ENCODE results near the gene STRN.
"Not testable (repeated sequence)": the region's sequence is repeated elsewhere in the genome, so short reads cannot be mapped to it uniquely, and the experiment has no call there.

Gene STRN

DNA sequence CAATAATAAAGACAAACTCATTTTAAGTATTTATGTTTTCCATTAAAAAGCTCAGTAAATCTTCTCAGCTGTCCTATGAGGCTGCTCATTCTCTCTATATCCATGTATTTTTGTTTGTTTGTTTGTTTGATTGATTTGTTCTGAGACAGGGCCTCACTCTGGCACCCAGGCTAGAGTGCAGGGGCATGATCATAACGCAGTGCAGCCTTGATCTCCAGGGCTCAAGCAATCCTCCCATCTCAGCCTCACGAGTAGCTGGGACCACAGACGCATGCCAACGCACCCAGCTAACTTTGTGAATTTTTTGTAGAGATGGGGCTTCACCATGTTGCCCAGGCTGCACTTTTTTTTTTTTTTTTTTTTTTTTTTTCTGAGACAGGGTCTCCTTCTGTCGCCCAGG, 5.6 kb downstream of the STRN start:
- TF ChIP-seq, protein P1, sequence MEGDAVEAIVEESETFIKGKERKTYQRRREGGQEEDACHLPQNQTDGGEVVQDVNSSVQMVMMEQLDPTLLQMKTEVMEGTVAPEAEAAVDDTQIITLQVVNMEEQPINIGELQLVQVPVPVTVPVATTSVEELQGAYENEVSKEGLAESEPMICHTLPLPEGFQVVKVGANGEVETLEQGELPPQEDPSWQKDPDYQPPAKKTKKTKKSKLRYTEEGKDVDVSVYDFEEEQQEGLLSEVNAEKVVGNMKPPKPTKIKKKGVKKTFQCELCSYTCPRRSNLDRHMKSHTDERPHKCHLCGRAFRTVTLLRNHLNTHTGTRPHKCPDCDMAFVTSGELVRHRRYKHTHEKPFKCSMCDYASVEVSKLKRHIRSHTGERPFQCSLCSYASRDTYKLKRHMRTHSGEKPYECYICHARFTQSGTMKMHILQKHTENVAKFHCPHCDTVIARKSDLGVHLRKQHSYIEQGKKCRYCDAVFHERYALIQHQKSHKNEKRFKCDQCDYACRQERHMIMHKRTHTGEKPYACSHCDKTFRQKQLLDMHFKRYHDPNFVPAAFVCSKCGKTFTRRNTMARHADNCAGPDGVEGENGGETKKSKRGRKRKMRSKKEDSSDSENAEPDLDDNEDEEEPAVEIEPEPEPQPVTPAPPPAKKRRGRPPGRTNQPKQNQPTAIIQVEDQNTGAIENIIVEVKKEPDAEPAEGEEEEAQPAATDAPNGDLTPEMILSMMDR (conservative IDR thresholded peaks at IDR 0.05): no peak
- H3K27ac ChIP-seq: no peak overlapping the region

DNA sequence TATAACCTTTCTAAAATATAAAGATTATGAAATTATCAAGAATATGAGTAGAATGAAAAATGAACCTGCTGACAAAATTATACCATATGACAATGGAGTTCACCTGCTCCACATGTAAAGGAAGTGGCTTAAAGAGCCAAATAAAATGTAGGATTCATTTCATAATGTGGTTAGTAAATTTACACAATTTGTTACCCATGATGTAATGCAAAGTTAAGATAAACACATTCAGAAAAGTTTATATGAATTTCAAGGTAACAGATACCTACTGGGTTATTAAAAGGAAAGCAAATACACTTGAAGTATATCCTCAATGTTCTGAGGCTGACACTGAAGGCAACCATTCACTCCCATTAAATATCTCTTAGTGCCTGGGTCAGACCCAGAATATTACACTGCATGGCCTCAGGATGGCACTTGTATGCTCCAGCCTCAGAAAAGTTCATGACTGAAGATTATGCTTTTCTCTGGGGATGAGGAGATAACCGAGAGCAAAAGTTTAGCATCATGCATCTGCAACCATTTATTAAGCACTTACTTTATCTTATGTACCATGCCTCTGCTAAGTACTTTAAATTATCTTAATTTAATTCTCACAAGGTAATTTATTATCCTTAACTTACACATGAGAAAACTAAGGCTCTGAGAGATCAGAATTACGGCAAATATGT, 6.2 kb downstream of the STRN start:
- no peak overlapping the region for H3K27ac ChIP-seq
- TF ChIP-seq, protein P1 (conservative IDR thresholded peaks at IDR 0.05): no peak

DNA sequence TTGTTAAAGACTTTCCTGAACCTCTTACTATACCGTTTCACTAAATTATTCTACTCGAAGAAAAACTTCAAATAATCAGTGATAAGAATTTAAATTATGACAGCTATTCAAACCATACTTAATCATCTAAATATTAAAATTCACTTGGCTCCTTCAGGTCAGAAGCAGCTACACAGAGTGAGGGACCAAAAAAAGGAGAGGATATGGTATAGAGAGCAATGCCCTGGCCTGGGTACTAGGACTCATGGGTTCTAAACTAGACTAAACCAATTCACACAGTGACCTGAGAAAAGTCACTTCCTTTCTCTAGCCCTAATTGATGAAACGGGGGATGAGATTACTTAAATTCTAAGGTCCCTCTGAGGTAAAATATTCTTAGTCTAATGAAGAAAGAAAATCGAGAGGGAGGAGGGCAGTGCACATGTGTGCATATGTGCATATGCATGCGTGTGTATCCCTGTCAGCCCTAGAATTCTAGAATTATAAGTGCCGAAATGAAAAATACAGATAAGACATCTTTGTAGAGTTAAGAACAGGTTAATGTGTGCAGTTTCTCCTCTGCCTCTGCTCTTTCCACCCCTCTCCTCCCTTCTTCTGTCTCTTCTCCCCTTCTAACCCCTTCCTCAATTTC, 11.2 kb downstream of the STRN start:
- no peak overlapping the region for H3K27ac ChIP-seq
- TF ChIP-seq, protein P1 (conservative IDR thresholded peaks at IDR 0.05): no peak

- TF ChIP-seq, protein P1 (conservative IDR thresholded peaks at IDR 0.05): no peak
- H3K27ac ChIP-seq: peak overlapping the region; percentile 8; the same call in 1 of the 2 replicates
These were observed 13.6 kb downstream of the STRN start for GRCh38 chr2:36952748-36953197.

DNA sequence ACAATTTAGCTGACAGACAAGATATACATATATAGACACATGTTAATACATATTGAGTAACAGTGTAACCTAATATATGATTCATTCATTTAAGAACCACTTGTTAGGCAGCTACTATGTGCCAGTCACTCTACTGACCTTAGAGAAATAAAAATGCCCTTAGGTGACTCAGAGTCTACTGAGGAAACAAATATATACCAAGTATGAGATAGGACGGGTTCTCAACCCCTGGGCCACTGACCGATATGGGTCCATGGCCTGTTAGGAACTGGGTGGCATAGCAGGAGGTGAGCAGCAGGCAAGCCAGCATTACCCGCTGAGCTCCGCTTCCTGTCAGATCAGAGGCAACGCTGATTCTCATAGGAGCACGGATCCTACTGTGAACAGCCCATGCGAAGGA, 14.8 kb downstream of the STRN start:
- H3K27ac ChIP-seq: 0 out of 2 replicates have a peak overlapping the region, but pooled peaks have one; percentile 8

GRCh38 chr2:36951027-36951518, 15.3 kb downstream of the STRN start:
- TF ChIP-seq, protein P1 (conservative IDR thresholded peaks at IDR 0.05): no peak
- H3K27ac ChIP-seq: no peak overlapping the region

More for the DNA sequence above, 14.8 kb downstream of the STRN start:
- TF ChIP-seq, protein P1 (conservative IDR thresholded peaks at IDR 0.05): no peak

DNA sequence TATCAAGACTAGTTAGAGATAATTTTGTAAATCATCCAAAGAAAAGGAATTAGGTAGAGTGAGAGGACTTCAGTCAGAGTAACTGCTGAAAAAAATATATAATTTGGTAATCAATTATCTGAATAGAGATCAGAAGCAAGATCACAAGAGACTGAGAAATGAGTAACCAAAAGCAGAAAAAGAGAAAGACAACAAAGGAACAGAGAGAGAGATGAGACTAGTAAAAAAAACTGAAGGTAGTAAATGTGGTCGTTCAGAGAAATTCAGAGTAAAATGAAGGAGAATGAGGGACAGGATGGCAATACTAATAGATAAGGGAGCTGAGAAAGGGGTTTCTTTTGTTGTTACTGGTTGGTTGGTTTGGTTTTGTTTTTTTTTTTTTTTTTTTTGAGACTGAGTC, 16.5 kb downstream of the STRN start:
- H3K27ac ChIP-seq: no peak overlapping the region
- TF ChIP-seq, protein P1 (conservative IDR thresholded peaks at IDR 0.05): no peak

GRCh38 chr2:36945240-36945639, 21.1 kb downstream of the STRN start:
- H3K27ac ChIP-seq: not testable (repeated sequence)
